GM23338 (cell line): ENCODE measurements around the gene AP4E1.

ENCODE experiments used
- CREB1 ChIP-seq: fragments of 250-450 bp; sonication (Bioruptor Pico); IDR thresholded peaks from 2 replicates; pipeline ENCODE4 v1.5.0; 2020; ENCODE audit warnings: low read depth, mild to moderate bottlenecking, moderate library complexity
- CTCF ChIP-seq, 2 experiments: fragments of 200-600 bp in 1 of 2; sonication (generic) in 1 of 2; conservative IDR thresholded peaks; 2 replicates each; pipeline versions ENCODE4 v1.5.1 to v1.6.1; 2016 to 2017; ENCODE audit warnings: antibody characterized with exemption in 2 of 2, low read depth in 2 of 2, mild to moderate bottlenecking in 2 of 2, moderate library complexity in 1 of 2
- NANOG ChIP-seq: IDR thresholded peaks from 2 replicates; pipeline ENCODE4 v1.6.1; 2016; ENCODE audit warnings: antibody characterized with exemption, borderline replicate concordance
- POLR2AphosphoS5 ChIP-seq: IDR thresholded peaks from 2 replicates; pipeline ENCODE4 v1.6.1; 2016; ENCODE audit warnings: antibody characterized with exemption, low read depth
- REST ChIP-seq: IDR thresholded peaks from one replicate; pipeline ENCODE4 v1.6.1; 2018; ENCODE audit warnings: antibody characterized with exemption; ENCODE audit not compliant: unreplicated experiment

- TF ChIP-seq CTCF (conservative IDR thresholded peaks at IDR 0.05; ENCODE audit: low read depth in 2 of 2) = no peak
- no peak for TF ChIP-seq NANOG
- TF ChIP-seq REST = no peak
- TF ChIP-seq CREB1 = no peak
- TF ChIP-seq POLR2AphosphoS5 = no peak
These were observed 2.5 kb downstream of the AP4E1 start for GRCh38 chr15:50911001-50911400.
